Endothelial cell of umbilical vein (primary cell): ENCODE measurements around the gene NFYA. TPM values are rescaled to one million over a fixed set of nuclear protein-coding genes. Genes with fewer than 3 reads are reported as not detected.

Experiments used
- BruUV-seq: library from RNA; stranded (reverse); fragments of 400-500 nt; replicated peaks from 2 replicates; lab custom pipeline; 2021; lab: Mats Ljungman, UMichigan
- CTCF ChIA-PET: fragments of 300-600, 350-600 bp; sonication (Branson Sonifier 250); formaldehyde crosslinking; loops from one replicate; lab custom pipeline; 2021; ENCODE audit warnings: antibody characterized with exemption, inconsistent platforms; lab: Charles Lee
- POLR2A ChIA-PET: fragments of 300-600, 350-600 bp; sonication (Branson Sonifier 250); formaldehyde crosslinking; loops from one replicate; lab custom pipeline; 2021; ENCODE audit warnings: antibody characterized with exemption, inconsistent platforms; lab: Charles Lee
- DNase-seq: peaks from one replicate; pipeline ENCODE4 v3.0.0-alpha.2; 2011; ENCODE audit warnings: low read depth, low spot score
- FAIRE-seq: peaks from 2 replicates; lab custom pipeline; 2011; peaks lifted over from hg19 to GRCh38; lab: Jason Lieb, UNC
- H2AFZ ChIP-seq: 2 replicates; pipeline ENCODE4 v1.6.0; 2012; ENCODE audit warnings: low read depth, low read length, control low read depth, inconsistent platforms
- H3K27ac ChIP-seq: 2 replicates; pipeline ENCODE4 v1.5.1; 2011; ENCODE audit warnings: low read depth, mild to moderate bottlenecking, control low read depth, low read length, moderate library complexity; ENCODE audit not compliant: insufficient read depth
- H3K27me3 ChIP-seq, 2 experiments: 2 replicates each; pipeline versions ENCODE4 v1.6.0 to v1.6.1; 2011; ENCODE audit warnings: low read length in 2 of 2, mixed read lengths in 1 of 2; ENCODE audit not compliant: control insufficient read depth in 2 of 2, insufficient read depth in 2 of 2
- H3K36me3 ChIP-seq, 2 experiments: 2 replicates in 1 of 2; 3 replicates in 1 of 2; pipeline ENCODE4 v1.5.1; 2011; ENCODE audit warnings: low read length in 2 of 2, mild to moderate bottlenecking in 1 of 2, moderate library complexity in 1 of 2; ENCODE audit not compliant: control insufficient read depth in 2 of 2, insufficient read depth in 2 of 2; ENCODE audit errors: extremely low read depth in 1 of 2
- H3K4me1 ChIP-seq: 3 replicates; pipeline ENCODE4 v1.5.1; 2011; ENCODE audit warnings: mild to moderate bottlenecking, low read length; ENCODE audit not compliant: control insufficient read depth, insufficient read depth; ENCODE audit errors: extremely low read depth
- H3K4me2 ChIP-seq: 2 replicates; pipeline ENCODE4 v1.6.1; 2011; ENCODE audit warnings: low read length, control low read depth, mixed read lengths; ENCODE audit not compliant: insufficient read depth
- H3K4me3 ChIP-seq, 3 experiments: fragments of 200-600 bp in 1 of 3; sonication (generic), shearing (Covaris generic) in 1 of 3; replicated peaks in 1 of 3; 2 replicates each; pipeline ENCODE4 v1.5.1; 2011 to 2016; ENCODE audit warnings: control low read depth in 3 of 3, low read length in 3 of 3, mild to moderate bottlenecking in 2 of 3, inconsistent platforms in 1 of 3, low read depth in 1 of 3, moderate library complexity in 1 of 3; ENCODE audit not compliant: insufficient read depth in 1 of 3
- H3K79me2 ChIP-seq: 2 replicates; pipeline ENCODE4 v1.6.0; 2012; ENCODE audit warnings: low read length, inconsistent platforms; ENCODE audit not compliant: control insufficient read depth, insufficient read depth
- H3K9ac ChIP-seq: replicated peaks from 2 replicates; pipeline ENCODE3; 2011; ENCODE audit warnings: low read length, control low read depth; ENCODE audit not compliant: insufficient read depth; ENCODE audit errors: extremely low read depth
- H3K9me1 ChIP-seq: replicated peaks from 3 replicates; pipeline ENCODE4 v1.6.0; 2011; ENCODE audit warnings: mild to moderate bottlenecking, low read length; ENCODE audit not compliant: control insufficient read depth, insufficient read depth; ENCODE audit errors: extremely low read depth
- H3K9me3 ChIP-seq: replicated peaks from 2 replicates; pipeline ENCODE4 v1.5.1; 2012; ENCODE audit warnings: low read length, inconsistent platforms; ENCODE audit not compliant: control insufficient read depth, insufficient read depth
- H4K20me1 ChIP-seq: replicated peaks from 2 replicates; pipeline ENCODE3; 2011; ENCODE audit warnings: mild to moderate bottlenecking, low read length; ENCODE audit not compliant: control insufficient read depth, insufficient read depth; ENCODE audit errors: extremely low read depth
- FOS ChIP-seq: IDR thresholded peaks from 2 replicates; pipeline ENCODE4 v1.6.1; 2011; ENCODE audit warnings: mild to moderate bottlenecking, low read length, moderate library complexity, borderline replicate concordance; ENCODE audit not compliant: insufficient read depth
- dilution Hi-C: fragments of 300-500 bp; cut with MboI; formaldehyde crosslinking; loops from one replicate; pipeline ENCODE4 v1.15.0; 2019; ENCODE audit warnings: low sequenced_read_pairs; ENCODE audit not compliant: extremely low pct_ligation_motif_present
- intact Hi-C: fragments of 100-400 bp; cut with micrococcal nuclease; formaldehyde crosslinking; loops from one replicate; pipeline ENCODE4 v1.10.0; 2022
- polyA plus RNA-seq, 4 experiments: library from polyadenylated mRNA; depleted of rRNA in 3 of 4; stranded (reverse) in 3 of 4; unstranded in 1 of 4; fragments of >200 nt; gene quantifications; 2 replicates each; pipeline versions ENCODE4 v1.2.1 to v1.2.3, GENCODE V29; 2011 to 2012; ENCODE audit warnings: missing spikeins in 1 of 4
- total RNA-seq: library from RNA; stranded (reverse); gene quantifications from 2 replicates; pipeline ENCODE4 v1.2.3, GENCODE V29; 2021
- TF ChIP-seq, protein P1 (sequence below), 2 donors: IDR thresholded peaks; 1 replicate in 1 of 2; 2 replicates in 1 of 2; pipeline ENCODE4 v1.5.1; 2011; ENCODE audit warnings: low read length in 2 of 2, mild to moderate bottlenecking in 2 of 2, moderate library complexity in 2 of 2, control low read depth in 1 of 2, inconsistent platforms in 1 of 2, low read depth in 1 of 2; ENCODE audit not compliant: insufficient read depth in 1 of 2; ENCODE audit errors: extremely low read depth in 1 of 2

The NFYA gene
- total and polyA plus RNA-seq, 2 donors (not counting 3 experiments of a cell fraction or from before 2014, with no cell fraction given): 13.1 to 29.0 TPM

- Histone ChIP-seq H3K27ac (no peak overlapping the region), H3K4me1 (peaks cover 2% of the 10 kb centered on the region), H3K4me2 (no peak overlapping the region), H3K27me3 (no peaks in the 10 kb centered on the region), H3K36me3 (peaks cover 26 to 49% of the 10 kb centered on the region in 2 experiments), H3K79me2 (peaks cover 2% of the 10 kb centered on the region), H3K9ac (no peak overlapping the region), H4K20me1 (no peaks in the 10 kb centered on the region), H2AFZ (no peak overlapping the region), H3K9me1 (no peaks in the 10 kb centered on the region), H3K4me3 (no peak overlapping the region), H3K9me3 (no peaks in the 10 kb centered on the region)
- dilution Hi-C loops (no loop called here), intact Hi-C loops (no loop called here)
- ChIA-PET POLR2A (no interaction called here), CTCF (interaction anchor here (0.6 to 6.1 kb wide), 9 partner anchors 11 to 557 kb away, joined by 3 to 89 read pairs (median 4); partner anchors contain the start of genes NFYA and OARD1)
- TF ChIP-seq, protein P1, sequence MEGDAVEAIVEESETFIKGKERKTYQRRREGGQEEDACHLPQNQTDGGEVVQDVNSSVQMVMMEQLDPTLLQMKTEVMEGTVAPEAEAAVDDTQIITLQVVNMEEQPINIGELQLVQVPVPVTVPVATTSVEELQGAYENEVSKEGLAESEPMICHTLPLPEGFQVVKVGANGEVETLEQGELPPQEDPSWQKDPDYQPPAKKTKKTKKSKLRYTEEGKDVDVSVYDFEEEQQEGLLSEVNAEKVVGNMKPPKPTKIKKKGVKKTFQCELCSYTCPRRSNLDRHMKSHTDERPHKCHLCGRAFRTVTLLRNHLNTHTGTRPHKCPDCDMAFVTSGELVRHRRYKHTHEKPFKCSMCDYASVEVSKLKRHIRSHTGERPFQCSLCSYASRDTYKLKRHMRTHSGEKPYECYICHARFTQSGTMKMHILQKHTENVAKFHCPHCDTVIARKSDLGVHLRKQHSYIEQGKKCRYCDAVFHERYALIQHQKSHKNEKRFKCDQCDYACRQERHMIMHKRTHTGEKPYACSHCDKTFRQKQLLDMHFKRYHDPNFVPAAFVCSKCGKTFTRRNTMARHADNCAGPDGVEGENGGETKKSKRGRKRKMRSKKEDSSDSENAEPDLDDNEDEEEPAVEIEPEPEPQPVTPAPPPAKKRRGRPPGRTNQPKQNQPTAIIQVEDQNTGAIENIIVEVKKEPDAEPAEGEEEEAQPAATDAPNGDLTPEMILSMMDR (IDR thresholded peaks at IDR 0.05; ENCODE audit: extremely low read depth in 1 of 2, insufficient read depth in 1 of 2, low read depth in 1 of 2, low read length in 2 of 2): no peak
- no peak for TF ChIP-seq FOS
- DNase-seq (no peak), FAIRE-seq (no peak)
- no TSS peak for BruUV-seq
Measured at GRCh38 chr6:41090841-41091761, 18.3 kb downstream of the NFYA start.
